Measurements from ENCODE around the gene OTOG. TPM values are rescaled to one million over a fixed set of nuclear protein-coding genes. Genes with fewer than 3 reads are reported as not detected.

The OTOG gene
- total RNA-seq, 1 donor from 2014 or later: not detected

- no peaks in the 10 kb centered on the region for H3K36me3 Mint-ChIP-seq (ENCODE audit: low read depth)
These were observed 22.8 kb upstream of the OTOG start for GRCh38 chr11:17524221-17524620.

GRCh38 chr11:17525570-17525969 is 21.5 kb upstream of the OTOG start:
- intact Hi-C loops (cut with micrococcal nuclease): no loop called here
- no peaks in the 10 kb centered on the region for H3K4me1 Mint-ChIP-seq (ENCODE audit: low read depth)
- no peaks in the 10 kb centered on the region for H3K9me3 Mint-ChIP-seq
- H3K27ac Mint-ChIP-seq: no peak overlapping the region
- no peak overlapping the region for H3K4me3 Mint-ChIP-seq (ENCODE audit: low read depth)
- no peaks in the 10 kb centered on the region for H3K36me3 Mint-ChIP-seq (ENCODE audit: low read depth)
- DNase-seq (ENCODE audit: low spot score): no peak
- H3K27me3 Mint-ChIP-seq (ENCODE audit: low read depth): peaks cover 1% of the 10 kb centered on the region

More at GRCh38 chr11:17524221-17524620, 22.8 kb upstream of the OTOG start:
- Mint-ChIP-seq H3K27me3 (ENCODE audit: low read depth) (no peaks in the 10 kb centered on the region), H3K4me1 (ENCODE audit: low read depth) (no peaks in the 10 kb centered on the region), H3K9me3 (no peaks in the 10 kb centered on the region), H3K27ac (no peak overlapping the region), H3K4me3 (ENCODE audit: low read depth) (no peak overlapping the region)
- intact Hi-C loops (cut with micrococcal nuclease): no loop called here
- DNase-seq (ENCODE audit: low spot score): no peak

DNA sequence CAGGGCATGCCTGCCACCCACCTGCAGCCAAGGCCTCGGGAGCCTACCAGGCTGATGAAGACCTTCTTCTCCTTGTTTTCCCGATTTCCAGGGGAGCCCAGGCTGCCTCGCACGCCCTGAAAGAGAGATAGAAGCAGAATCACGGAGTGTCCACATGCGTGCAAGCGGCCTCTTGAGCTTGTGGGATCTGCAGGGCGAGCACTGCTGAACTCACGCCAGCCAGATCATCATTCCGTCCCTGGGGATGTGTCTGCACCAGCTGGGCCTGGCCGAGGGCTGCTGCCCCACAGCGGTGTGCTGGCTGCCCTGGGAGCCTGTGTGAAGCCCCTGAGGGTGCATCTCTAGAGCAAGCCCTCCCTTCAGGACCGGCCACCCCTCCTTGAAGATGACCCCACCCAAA is 20.7 kb upstream of the OTOG start:
- H3K27me3 Mint-ChIP-seq (ENCODE audit: low read depth): peaks cover 1% of the 10 kb centered on the region
- no peaks in the 10 kb centered on the region for H3K9me3 Mint-ChIP-seq
- DNase-seq (ENCODE audit: low spot score): no peak
- no peaks in the 10 kb centered on the region for H3K4me1 Mint-ChIP-seq (ENCODE audit: low read depth)
- H3K36me3 Mint-ChIP-seq (ENCODE audit: low read depth): no peaks in the 10 kb centered on the region
- no peak overlapping the region for H3K27ac Mint-ChIP-seq
- H3K4me3 Mint-ChIP-seq (ENCODE audit: low read depth): no peak overlapping the region
- intact Hi-C loops (cut with micrococcal nuclease): no loop called here

DNA sequence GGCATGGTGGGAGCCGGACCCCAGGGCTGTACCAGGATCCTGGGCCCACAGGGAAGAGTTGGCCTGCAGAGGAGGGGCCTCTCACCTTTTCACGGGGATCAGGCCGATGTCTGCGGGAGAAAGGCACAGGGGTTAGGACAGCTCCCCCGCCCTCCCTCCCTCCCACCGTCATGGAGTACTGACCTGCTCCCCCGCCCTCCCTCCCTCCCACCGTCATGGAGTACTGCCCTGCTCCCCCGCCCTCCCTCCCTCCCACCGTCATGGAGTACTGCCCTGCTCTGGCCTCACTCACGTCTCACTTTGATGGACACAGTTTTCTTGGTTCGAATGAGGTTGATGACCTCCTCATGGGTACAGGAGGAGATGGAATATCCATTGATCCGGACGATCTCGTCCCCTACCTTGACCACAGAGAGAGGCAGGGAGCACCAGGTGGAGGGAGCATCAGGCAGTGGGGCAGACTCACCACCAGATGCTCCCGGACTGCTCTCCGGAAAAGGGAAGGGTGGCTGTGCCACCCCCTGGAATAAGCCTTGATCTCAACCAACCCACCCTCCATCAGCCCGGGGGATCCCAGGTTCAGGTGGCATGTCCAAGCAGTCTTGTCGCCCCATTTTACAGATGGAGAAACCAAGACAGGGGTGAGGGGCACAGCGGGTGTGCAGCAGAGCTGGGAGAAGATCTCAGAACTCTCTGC is 20.0 kb upstream of the OTOG start:
- no peaks in the 10 kb centered on the region for H3K9me3 Mint-ChIP-seq
- intact Hi-C loops (cut with micrococcal nuclease): no loop called here
- H3K4me3 Mint-ChIP-seq (ENCODE audit: low read depth): no peak overlapping the region
- peaks cover 4% of the 10 kb centered on the region for H3K27me3 Mint-ChIP-seq (ENCODE audit: low read depth)
- no peak overlapping the region for H3K27ac Mint-ChIP-seq
- no peaks in the 10 kb centered on the region for H3K36me3 Mint-ChIP-seq (ENCODE audit: low read depth)
- no peaks in the 10 kb centered on the region for H3K4me1 Mint-ChIP-seq (ENCODE audit: low read depth)
- no peak for DNase-seq (ENCODE audit: low spot score)

DNA sequence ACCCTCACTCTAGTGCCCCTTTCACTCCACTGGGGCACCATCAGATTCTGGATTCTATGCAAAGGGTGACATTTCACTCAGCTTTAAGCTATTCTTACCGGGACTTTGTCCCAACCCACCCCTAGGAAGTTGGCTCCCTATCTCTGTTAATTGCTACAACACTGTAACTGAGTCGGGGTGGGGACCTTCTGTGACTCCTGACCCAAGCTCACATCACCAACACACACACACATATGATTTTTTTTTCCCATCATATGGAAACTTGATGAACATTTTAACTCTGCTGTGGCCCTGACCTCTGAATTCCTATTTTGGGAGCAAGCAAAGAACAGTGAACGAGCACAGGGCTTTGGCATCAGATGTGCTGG is 19.4 kb upstream of the OTOG start:
- Mint-ChIP-seq H3K4me1 (ENCODE audit: low read depth) (no peaks in the 10 kb centered on the region), H3K27me3 (ENCODE audit: low read depth) (peaks cover 4% of the 10 kb centered on the region), H3K36me3 (ENCODE audit: low read depth) (no peaks in the 10 kb centered on the region), H3K27ac (no peak overlapping the region), H3K9me3 (no peaks in the 10 kb centered on the region), H3K4me3 (ENCODE audit: low read depth) (no peak overlapping the region)
- DNase-seq (ENCODE audit: low spot score): no peak
- intact Hi-C loops (cut with micrococcal nuclease): no loop called here

- no peaks in the 10 kb centered on the region for H3K4me1 Mint-ChIP-seq (ENCODE audit: low read depth)
- no peak overlapping the region for H3K4me3 Mint-ChIP-seq (ENCODE audit: low read depth)
- H3K27ac Mint-ChIP-seq: no peak overlapping the region
- H3K36me3 Mint-ChIP-seq (ENCODE audit: low read depth): no peaks in the 10 kb centered on the region
- H3K9me3 Mint-ChIP-seq: no peaks in the 10 kb centered on the region
- peaks cover 4% of the 10 kb centered on the region for H3K27me3 Mint-ChIP-seq (ENCODE audit: low read depth)
- intact Hi-C loops (cut with micrococcal nuclease): loop anchor here (1.0 kb wide), 1 partner anchor 144 kb away; no protein-coding TSS in a partner anchor
- peak; percentile 34 for DNase-seq (ENCODE audit: low spot score)
These were observed 18.8 kb upstream of the OTOG start for GRCh38 chr11:17528181-17528691.

DNA sequence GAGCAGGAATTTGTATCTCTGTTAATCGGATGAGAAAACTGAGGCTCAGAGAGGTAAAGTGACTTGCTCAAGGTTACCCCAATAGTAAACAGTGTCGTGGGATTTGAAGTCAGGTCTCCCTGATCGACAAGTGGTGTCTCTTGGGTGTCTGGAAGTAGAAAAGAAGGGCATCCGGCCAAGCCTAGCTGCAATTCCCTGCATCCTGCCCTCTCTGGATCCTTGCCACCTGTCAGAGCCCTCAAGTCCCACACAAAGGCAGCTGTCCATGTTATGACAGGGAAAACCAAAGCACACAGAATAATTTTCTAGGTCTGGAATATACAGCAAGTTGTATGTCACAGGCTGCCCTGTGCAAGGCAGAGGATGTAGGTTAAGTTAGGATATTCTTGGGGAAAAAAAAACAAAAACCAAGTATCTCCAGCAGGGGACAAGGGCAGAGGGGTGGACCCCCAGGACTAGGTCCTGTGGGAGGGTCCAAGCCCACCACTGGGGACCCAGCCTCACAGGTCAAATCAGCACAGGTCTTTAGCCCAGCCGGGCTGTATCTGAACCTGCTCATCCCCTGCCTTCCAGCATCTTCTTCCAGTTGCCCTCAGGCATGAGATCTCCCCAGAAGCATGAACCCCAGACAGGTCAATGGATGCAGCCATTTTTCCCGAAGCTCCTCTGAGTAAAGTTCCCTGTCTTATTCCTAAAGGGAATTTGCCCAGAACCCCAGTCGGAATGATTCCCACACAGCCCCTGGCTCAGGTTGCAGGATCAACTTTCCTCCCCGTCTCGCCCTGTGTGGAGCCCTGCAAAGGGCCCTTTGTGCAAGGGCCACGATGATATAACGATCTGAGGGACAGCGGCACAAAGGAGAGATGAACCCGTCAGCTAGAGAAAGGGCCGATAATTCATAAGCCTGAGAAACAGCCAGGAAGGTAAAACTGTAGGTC is 17.9 kb upstream of the OTOG start:
- H3K9me3 Mint-ChIP-seq: no peaks in the 10 kb centered on the region

DNA sequence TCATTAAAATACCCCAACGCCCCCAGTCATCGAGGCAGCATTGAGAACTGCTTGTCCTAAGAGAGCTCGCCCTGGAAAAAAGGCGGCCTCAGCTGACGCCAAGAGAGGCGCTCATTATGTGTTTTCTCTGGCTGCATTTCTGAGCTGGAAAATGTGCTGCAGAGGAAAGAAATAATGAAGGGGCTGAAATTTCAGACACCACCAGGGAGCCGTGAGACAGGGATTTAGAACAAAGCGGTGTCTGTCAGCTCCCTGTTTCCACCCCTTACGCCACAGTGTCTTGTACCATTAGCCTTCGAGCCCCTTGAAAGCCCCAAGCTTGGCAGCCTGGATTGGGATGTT is 17.2 kb upstream of the OTOG start:
- no peak for DNase-seq (ENCODE audit: low spot score)
- Mint-ChIP-seq H3K4me1 (ENCODE audit: low read depth) (no peaks in the 10 kb centered on the region), H3K36me3 (ENCODE audit: low read depth) (no peaks in the 10 kb centered on the region), H3K27me3 (ENCODE audit: low read depth) (peaks cover 4% of the 10 kb centered on the region), H3K9me3 (no peaks in the 10 kb centered on the region), H3K27ac (no peak overlapping the region), H3K4me3 (ENCODE audit: low read depth) (no peak overlapping the region)
- intact Hi-C loops (cut with micrococcal nuclease): no loop called here

More for the DNA sequence above, 17.9 kb upstream of the OTOG start:
- intact Hi-C loops (cut with micrococcal nuclease): loop anchor here (1.0 kb wide), 1 partner anchor 145 kb away; no protein-coding TSS in a partner anchor
- no peak overlapping the region for H3K4me3 Mint-ChIP-seq (ENCODE audit: low read depth)
- no peaks in the 10 kb centered on the region for H3K36me3 Mint-ChIP-seq (ENCODE audit: low read depth)
- H3K27ac Mint-ChIP-seq: no peak overlapping the region
- no peak for DNase-seq (ENCODE audit: low spot score)
- H3K27me3 Mint-ChIP-seq (ENCODE audit: low read depth): peaks cover 4% of the 10 kb centered on the region
- no peaks in the 10 kb centered on the region for H3K4me1 Mint-ChIP-seq (ENCODE audit: low read depth)

- Mint-ChIP-seq H3K4me3 (ENCODE audit: low read depth) (no peak overlapping the region), H3K27ac (no peak overlapping the region), H3K36me3 (ENCODE audit: low read depth) (no peaks in the 10 kb centered on the region), H3K9me3 (no peaks in the 10 kb centered on the region), H3K27me3 (ENCODE audit: low read depth) (peaks cover 9% of the 10 kb centered on the region), H3K4me1 (ENCODE audit: low read depth) (no peaks in the 10 kb centered on the region)
- no peak for DNase-seq (ENCODE audit: low spot score)
- intact Hi-C loops (cut with micrococcal nuclease): no loop called here
These were observed 15.9 kb upstream of the OTOG start for GRCh38 chr11:17531071-17531600.

DNA sequence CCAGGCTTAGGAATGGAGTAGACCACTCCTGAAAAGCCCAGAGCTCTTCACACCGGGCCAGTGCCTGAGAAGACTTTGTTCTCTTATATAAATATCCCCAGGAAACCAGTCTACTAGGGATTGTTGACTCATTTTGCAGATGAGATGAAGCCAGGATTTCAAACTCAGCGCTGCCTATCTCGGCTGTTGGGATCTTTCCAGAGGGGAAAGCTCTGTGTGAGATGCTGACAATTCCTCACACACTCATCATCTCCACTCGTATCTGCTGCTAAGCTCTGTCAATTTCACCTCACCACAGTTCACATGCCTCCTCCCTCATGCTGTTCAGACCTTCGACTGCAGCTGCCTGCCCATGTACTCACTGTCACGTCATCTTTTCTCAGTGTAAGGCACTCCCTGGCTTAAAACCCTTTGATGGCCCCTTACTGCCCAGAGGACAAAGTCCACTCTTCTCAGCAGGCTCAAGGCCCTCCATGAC is 15.4 kb upstream of the OTOG start:
- Mint-ChIP-seq H3K4me3 (ENCODE audit: low read depth) (no peak overlapping the region), H3K27ac (no peak overlapping the region), H3K9me3 (no peaks in the 10 kb centered on the region), H3K36me3 (ENCODE audit: low read depth) (no peaks in the 10 kb centered on the region), H3K4me1 (ENCODE audit: low read depth) (no peaks in the 10 kb centered on the region), H3K27me3 (ENCODE audit: low read depth) (peaks cover 9% of the 10 kb centered on the region)
- no peak for DNase-seq (ENCODE audit: low spot score)
- intact Hi-C loops (cut with micrococcal nuclease): no loop called here

- Mint-ChIP-seq H3K27ac (no peak overlapping the region), H3K36me3 (ENCODE audit: low read depth) (no peaks in the 10 kb centered on the region), H3K4me1 (ENCODE audit: low read depth) (no peaks in the 10 kb centered on the region), H3K9me3 (no peaks in the 10 kb centered on the region), H3K27me3 (ENCODE audit: low read depth) (peaks cover 11% of the 10 kb centered on the region), H3K4me3 (ENCODE audit: low read depth) (no peak overlapping the region)
- DNase-seq (ENCODE audit: low spot score): no peak
- intact Hi-C loops (cut with micrococcal nuclease): no loop called here
These were observed 14.3 kb upstream of the OTOG start for GRCh38 chr11:17532784-17533183.

- Mint-ChIP-seq H3K27me3 (ENCODE audit: low read depth) (peaks cover 12% of the 10 kb centered on the region), H3K36me3 (ENCODE audit: low read depth) (no peaks in the 10 kb centered on the region), H3K9me3 (no peaks in the 10 kb centered on the region), H3K4me1 (ENCODE audit: low read depth) (no peaks in the 10 kb centered on the region), H3K4me3 (ENCODE audit: low read depth) (no peak overlapping the region), H3K27ac (no peak overlapping the region)
- intact Hi-C loops (cut with micrococcal nuclease): no loop called here
- DNase-seq (ENCODE audit: low spot score): no peak
These were observed 13.7 kb upstream of the OTOG start for GRCh38 chr11:17533341-17533740.
